Measurements from ENCODE around the gene RPL18A. TPM values are rescaled to one million over a fixed set of nuclear protein-coding genes. Genes with fewer than 3 reads are reported as not detected.

The RPL18A gene
- total RNA-seq, result 626 TPM

DNA sequence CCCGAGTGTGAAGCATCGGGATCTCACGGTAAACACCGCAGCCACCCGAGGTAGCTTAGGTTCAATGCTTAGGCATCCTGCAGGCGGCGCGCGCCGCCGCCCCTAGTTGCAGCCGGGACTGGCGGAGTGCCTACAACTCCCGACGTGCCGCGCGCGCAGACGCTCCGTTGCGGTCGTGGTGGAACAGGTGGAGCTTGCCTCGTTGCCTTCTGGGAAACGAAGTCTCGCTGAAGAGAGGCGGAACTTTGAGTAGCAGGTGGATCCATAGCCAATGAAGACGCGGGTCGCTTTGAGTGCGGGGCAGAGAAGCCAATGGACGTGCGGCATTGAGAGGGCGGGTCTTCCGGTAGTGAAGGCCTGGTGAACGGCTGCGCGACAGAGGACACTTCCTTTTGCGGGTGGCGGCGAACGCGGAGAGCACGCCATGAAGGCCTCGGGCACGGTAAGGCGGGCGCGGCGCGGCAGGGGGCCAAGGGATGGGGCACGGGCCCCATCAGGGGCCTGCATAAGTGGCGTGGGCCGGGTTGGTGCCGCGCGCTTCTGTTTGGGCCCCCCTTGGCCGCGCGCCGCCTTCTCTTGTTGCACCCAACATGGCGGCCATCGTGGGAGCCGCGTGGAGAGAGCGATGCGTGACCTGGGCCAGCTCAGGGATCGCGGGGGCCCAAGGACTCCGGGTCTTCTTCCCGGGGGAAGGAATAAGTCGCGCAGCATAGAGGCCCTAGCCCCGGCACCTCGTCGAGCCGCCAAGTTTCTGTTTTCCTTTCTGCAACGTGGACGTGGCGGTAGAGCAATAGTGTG is at the start of gene RPL18A:
Gene RPL18A (plus strand): TSS at position 378 of the 798 bp plus-strand sequence. CDS start 47 bp downstream, at position 425.

DNA sequence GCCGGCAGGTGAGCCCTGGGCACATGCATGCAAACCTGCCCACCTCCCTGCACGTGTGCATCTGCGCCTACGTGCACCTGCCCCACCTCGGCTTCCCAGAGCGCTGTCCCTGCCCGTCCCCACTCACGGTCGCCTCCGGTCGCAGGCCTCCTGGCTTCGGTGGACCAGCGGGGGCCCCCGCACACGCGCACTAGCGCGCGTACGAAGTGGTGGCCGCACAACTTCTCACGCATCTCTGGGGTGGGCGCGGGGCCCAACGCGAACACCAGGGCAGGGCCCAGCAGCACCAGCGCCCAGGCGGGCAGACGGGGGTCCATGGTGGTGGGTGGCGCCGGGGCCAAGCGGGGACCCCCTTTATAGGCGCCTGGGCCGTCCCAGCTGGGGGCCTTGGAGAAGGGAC is 38.5 kb upstream of the RPL18A start, which contains the start of gene INSL3:
Gene INSL3 (minus strand): TSS at position 330 of the 400 bp plus-strand sequence. CDS start 13 bp downstream, at position 317.

DNA sequence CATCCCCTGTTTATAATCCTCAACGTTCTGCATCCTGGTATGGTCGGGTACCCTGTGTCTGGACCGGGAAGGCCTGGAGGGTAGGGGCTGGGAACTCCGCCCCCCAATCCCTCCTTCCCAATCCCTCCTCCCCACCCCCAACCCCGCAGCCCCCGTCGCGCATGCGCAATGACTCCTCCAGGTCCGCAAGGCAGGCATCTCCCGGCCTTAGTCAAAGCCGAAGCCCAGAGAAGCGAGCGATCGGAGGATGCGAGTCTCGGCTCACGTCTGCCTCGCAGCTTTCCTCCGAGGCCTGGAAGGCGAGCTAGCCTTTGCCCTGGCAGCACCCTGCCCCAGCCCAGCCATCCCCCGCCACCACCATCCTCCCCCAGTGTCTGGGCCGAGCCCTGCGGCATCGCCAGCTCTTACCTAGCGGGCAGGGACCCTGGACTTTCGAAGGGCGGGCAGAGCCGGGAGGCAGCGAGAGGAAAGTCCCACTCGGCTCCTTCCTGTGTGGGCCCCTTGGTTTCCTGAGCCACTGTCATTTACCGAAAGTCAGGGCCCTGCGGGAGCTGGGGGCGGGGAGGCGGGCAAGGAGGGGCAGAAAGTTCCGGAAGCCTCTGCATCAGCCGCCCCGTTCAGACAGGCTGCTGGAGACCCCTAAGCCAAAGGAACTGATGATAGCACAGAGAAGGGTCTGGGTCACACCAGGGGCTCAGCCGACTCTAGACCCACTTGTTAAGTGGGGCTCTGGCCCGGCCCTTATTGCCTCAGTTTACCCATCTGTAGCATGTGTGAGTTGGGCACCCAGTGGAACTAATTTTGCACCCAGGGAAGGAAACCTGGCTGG is 12.0 kb upstream of the RPL18A start, which contains the start of gene JAK3:
Gene JAK3 (minus strand): TSS at position 445 of the 829 bp plus-strand sequence. CDS start 3,565 bp downstream, outside the sequence.

DNA sequence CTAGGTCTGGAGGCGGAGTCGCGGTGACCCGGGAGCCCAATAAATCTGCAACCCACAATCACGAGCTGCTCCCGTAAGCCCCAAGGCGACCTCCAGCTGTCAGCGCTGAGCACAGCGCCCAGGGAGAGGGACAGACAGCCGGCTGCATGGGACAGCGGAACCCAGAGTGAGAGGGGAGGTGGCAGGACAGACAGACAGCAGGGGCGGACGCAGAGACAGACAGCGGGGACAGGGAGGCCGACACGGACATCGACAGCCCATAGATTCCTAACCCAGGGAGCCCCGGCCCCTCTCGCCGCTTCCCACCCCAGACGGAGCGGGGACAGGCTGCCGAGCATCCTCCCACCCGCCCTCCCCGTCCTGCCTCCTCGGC is 12.2 kb downstream of the RPL18A start, which contains the start of gene SLC5A5:
Gene SLC5A5 (plus strand): TSS at position 68 of the 373 bp plus-strand sequence. CDS start 375 bp downstream, outside the sequence.

Other genes starting within 250 kb of the RPL18A start
- gene UNC13A, start 171.6 kb upstream of the RPL18A start, total RNA-seq, result 18.1 TPM
- 33.0 TPM for gene MAP1S, start 140.4 kb upstream of the RPL18A start, total RNA-seq
- gene FCHO1, start 108.4 kb upstream of the RPL18A start, total RNA-seq, result 5.9 TPM
- 1.2 TPM for gene B3GNT3, start 64.8 kb upstream of the RPL18A start, total RNA-seq
- not detected for gene INSL3, start 38.4 kb upstream of the RPL18A start, total RNA-seq
- 3.4 TPM for gene JAK3, start 11.9 kb upstream of the RPL18A start, total RNA-seq
- not detected for gene SLC5A5, start 12.0 kb downstream of the RPL18A start, total RNA-seq
- gene CCDC124, start 73.1 kb downstream of the RPL18A start, total RNA-seq, result 50.0 TPM
- gene KCNN1, start 107.2 kb downstream of the RPL18A start, total RNA-seq, result 11.1 TPM
- gene ARRDC2, start 148.3 kb downstream of the RPL18A start, total RNA-seq, result 34.5 TPM
- gene IL12RB1, start 227.0 kb downstream of the RPL18A start, total RNA-seq, result 0.38 TPM
- gene MAST3, start 237.9 kb downstream of the RPL18A start, total RNA-seq, result 6.6 TPM

Measured in camera-type eye (tissue), 1 donor.